Gastrocnemius medialis (tissue), 4 donors: ENCODE results near the gene RYR1. TPM values are rescaled to one million over a fixed set of nuclear protein-coding genes. Genes with fewer than 3 reads are reported as not detected.

Experiments
- ATAC-seq, 2 donors: fragments of 150-250 bp; one replicate each; pipeline ENCODE4 v1.9.1; 2016
- DNase-seq, 2 donors: peaks; one replicate each; pipeline ENCODE4 v3.0.0-alpha.2; 2019
- H3K27ac ChIP-seq, 4 donors: fragments of 200-600 bp; sonication (generic); 1 replicate in 1 of 4; 2 replicates in 3 of 4; pipeline ENCODE4 v1.5.1; 2016 to 2018; ENCODE audit warnings: mild to moderate bottlenecking in 2 of 4, moderate library complexity in 1 of 4
- H3K27me3 ChIP-seq, 3 donors: fragments of 200-600 bp; sonication (generic) in 2 of 3; 1 replicate in 1 of 3; 2 replicates in 2 of 3; pipeline versions ENCODE4 v1.5.1 to v1.6.0; 2016 to 2019; ENCODE audit warnings: mild to moderate bottlenecking in 1 of 3, moderate library complexity in 1 of 3
- H3K36me3 ChIP-seq, 2 donors: fragments of 200-600 bp; sonication (generic) in 1 of 2; one replicate each; pipeline ENCODE4 v1.5.1; 2017 to 2018
- H3K4me1 ChIP-seq, 2 donors: fragments of 200-600 bp; sonication (generic) in 1 of 2; one replicate each; pipeline ENCODE4 v1.5.1; 2016 to 2017; ENCODE audit warnings: mild to moderate bottlenecking in 2 of 2
- H3K4me3 ChIP-seq, 4 donors: fragments of 200-600 bp; sonication (generic) in 3 of 4; 1 replicate in 1 of 4; 2 replicates in 3 of 4; pipeline ENCODE4 v1.5.1; 2016 to 2019; ENCODE audit warnings: mild to moderate bottlenecking in 2 of 4
- H3K9me3 ChIP-seq, 3 donors: fragments of 200-600 bp; sonication (generic) in 2 of 3; 1 replicate in 1 of 3; 2 replicates in 2 of 3; pipeline ENCODE4 v1.5.1; 2016 to 2019
- CTCF ChIP-seq, 5 experiments: fragments of 450-650 bp in 3 of 5; fragments of 200-600 bp in 2 of 5; sonication (generic) in 2 of 5; IDR thresholded peaks in 4 of 5; conservative IDR thresholded peaks in 1 of 5; 1 replicate in 4 of 5; 2 replicates in 1 of 5; pipeline ENCODE4 v1.5.1; 2016 to 2019; ENCODE audit warnings: antibody characterized with exemption in 5 of 5, mild to moderate bottlenecking in 3 of 5, moderate library complexity in 3 of 5
- POLR2A ChIP-seq, 2 donors: fragments of 450-650 bp; IDR thresholded peaks; one replicate each; pipeline ENCODE4 v1.6.1; 2017; ENCODE audit warnings: antibody characterized with exemption in 2 of 2, mild to moderate bottlenecking in 2 of 2, moderate library complexity in 2 of 2
- in situ Hi-C, 4 donors: fragments of 200-750 bp; cut with MboI; loops; one replicate each; pipeline versions ENCODE4 v1.15.0 to v1.8.0; 2017; ENCODE audit warnings: low sequenced_read_pairs in 4 of 4
- intact Hi-C: fragments of 100-400 bp; cut with DNase I; formaldehyde crosslinking; loops from one replicate; pipeline ENCODE4 v1.15.1; 2023; ENCODE audit warnings: low total_unique reads
- total RNA-seq, 4 donors: library from RNA; depleted of rRNA; stranded (reverse); fragments of >200 nt; gene quantifications; one replicate each; pipeline versions ENCODE4 v1.1.0 to v1.2.3, GENCODE V29; 2016

Gene RYR1
- total RNA-seq, 4 donors from 2014 or later: 607 to 831 (median 724) TPM

GRCh38 chr19:38442736-38443135 is 9.2 kb downstream of the RYR1 start:
- DNase-seq (no peak), ATAC-seq (no peak)
- in situ Hi-C loops: no loop called here
- peak overlapping the region; percentile 98 to 100 (median 98) for H3K27ac ChIP-seq
- H3K36me3 ChIP-seq: peaks cover 0 to 56% of the 10 kb centered on the region in 2 donors
- intact Hi-C loops: no loop called here
- H3K27me3 ChIP-seq: no peaks in the 10 kb centered on the region
- peaks cover 22 to 26% of the 10 kb centered on the region in 2 donors for H3K4me1 ChIP-seq
- no peak for TF ChIP-seq CTCF (IDR thresholded peaks at IDR 0.05 in 4 of 5, conservative IDR thresholded peaks at IDR 0.05 in 1 of 5)
- TF ChIP-seq POLR2A (IDR thresholded peaks at IDR 0.05): no peak
- H3K9me3 ChIP-seq: no peaks in the 10 kb centered on the region
- no peak overlapping the region for H3K4me3 ChIP-seq

DNA sequence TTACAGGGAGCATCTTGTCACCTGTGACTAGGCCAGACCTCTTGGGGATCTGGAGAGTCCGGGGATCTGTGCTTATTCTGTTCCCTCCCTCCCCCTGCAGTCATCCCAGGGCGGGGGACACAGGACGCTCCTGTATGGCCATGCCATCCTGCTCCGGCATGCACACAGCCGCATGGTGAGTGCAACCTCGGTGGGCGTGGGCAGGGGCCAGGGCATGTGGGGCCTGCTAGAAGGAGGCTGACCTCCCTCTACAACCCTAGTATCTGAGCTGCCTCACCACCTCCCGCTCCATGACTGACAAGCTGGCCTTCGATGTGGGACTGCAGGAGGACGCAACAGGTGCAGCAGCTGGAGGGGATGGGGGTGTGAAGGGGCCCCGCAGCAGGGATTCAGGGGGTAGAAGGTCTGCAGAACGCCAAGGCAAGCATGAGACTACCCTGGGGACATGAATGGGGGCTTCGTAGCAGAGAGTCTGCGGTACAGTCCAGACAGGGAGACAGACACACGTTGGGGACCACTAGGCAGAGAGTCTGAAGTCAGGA is 10.0 kb downstream of the RYR1 start:
- H3K27me3 ChIP-seq: no peaks in the 10 kb centered on the region
- no peak for ATAC-seq
- peak overlapping the region; percentile 98 to 100 (median 98) for H3K27ac ChIP-seq
- H3K4me3 ChIP-seq: no peak overlapping the region
- peaks cover 0 to 64% of the 10 kb centered on the region in 2 donors for H3K36me3 ChIP-seq
- H3K4me1 ChIP-seq: peaks cover 21 to 23% of the 10 kb centered on the region in 2 donors
- TF ChIP-seq CTCF (IDR thresholded peaks at IDR 0.05 in 4 of 5, conservative IDR thresholded peaks at IDR 0.05 in 1 of 5) (no peak), POLR2A (IDR thresholded peaks at IDR 0.05) (no peak)
- DNase-seq: no peak
- intact Hi-C loops: no loop called here
- in situ Hi-C loops: no loop called here
- no peaks in the 10 kb centered on the region for H3K9me3 ChIP-seq

DNA sequence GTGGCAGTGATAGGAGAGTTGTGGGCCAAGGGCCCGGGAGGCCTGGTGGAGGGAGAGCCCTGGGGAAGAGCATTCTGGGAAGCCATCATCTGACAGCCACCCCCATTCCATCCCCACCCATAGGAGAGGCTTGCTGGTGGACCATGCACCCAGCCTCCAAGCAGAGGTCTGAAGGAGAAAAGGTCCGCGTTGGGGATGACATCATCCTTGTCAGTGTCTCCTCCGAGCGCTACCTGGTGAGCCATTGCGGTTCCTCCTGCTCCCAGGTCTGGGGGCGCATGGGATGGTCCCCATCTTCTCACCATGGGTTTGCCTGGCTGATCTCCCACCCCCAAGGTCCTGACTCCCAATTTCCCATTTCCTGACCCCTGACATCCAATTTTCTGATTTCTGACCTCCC is 10.5 kb downstream of the RYR1 start:
- DNase-seq: no peak
- Histone ChIP-seq H3K9me3 (no peaks in the 10 kb centered on the region), H3K27me3 (no peaks in the 10 kb centered on the region), H3K36me3 (peaks cover 0 to 69% of the 10 kb centered on the region in 2 donors), H3K4me1 (peaks cover 18 to 19% of the 10 kb centered on the region in 2 donors), H3K27ac (peak overlapping the region in 3 of 4 donors; percentile 98 to 100 (median 99)), H3K4me3 (no peak overlapping the region)
- ATAC-seq: no peak
- TF ChIP-seq POLR2A (IDR thresholded peaks at IDR 0.05) (no peak), CTCF (IDR thresholded peaks at IDR 0.05 in 4 of 5, conservative IDR thresholded peaks at IDR 0.05 in 1 of 5) (no peak)
- in situ Hi-C loops: no loop called here
- intact Hi-C loops: no loop called here

DNA sequence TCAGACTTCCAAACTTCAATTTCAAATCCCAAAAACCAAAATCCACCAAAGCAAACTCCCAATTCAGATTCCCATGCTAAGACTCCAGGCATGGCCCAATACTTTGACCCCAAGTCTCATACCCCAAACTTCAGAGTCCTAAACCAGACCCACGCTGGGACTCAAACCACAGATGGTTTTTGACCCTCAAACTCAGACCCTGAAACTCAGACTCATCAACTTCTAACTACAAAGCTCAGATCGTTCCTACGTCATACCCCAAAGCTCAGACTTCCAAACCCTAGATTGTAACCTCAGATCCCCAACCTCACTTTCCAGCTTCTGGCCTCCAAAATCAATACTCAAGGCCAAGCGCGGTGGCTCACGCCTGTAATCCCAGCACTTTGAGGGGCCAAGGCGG is 11.9 kb downstream of the RYR1 start:
- H3K9me3 ChIP-seq: no peaks in the 10 kb centered on the region
- TF ChIP-seq POLR2A (IDR thresholded peaks at IDR 0.05) (no peak), CTCF (IDR thresholded peaks at IDR 0.05 in 4 of 5, conservative IDR thresholded peaks at IDR 0.05 in 1 of 5) (no peak)
- no peak for ATAC-seq
- H3K4me3 ChIP-seq: no peak overlapping the region
- H3K4me1 ChIP-seq: peaks cover 4 to 7% of the 10 kb centered on the region in 2 donors
- intact Hi-C loops (no loop called here), in situ Hi-C loops (no loop called here)
- peak overlapping the region in 2 of 4 donors; percentile 81 to 99 for H3K27ac ChIP-seq
- H3K27me3 ChIP-seq: no peaks in the 10 kb centered on the region
- no peak for DNase-seq
- peaks cover 0 to 82% of the 10 kb centered on the region in 2 donors for H3K36me3 ChIP-seq

GRCh38 chr19:38448225-38448624 is 14.7 kb downstream of the RYR1 start:
- no peak overlapping the region for H3K4me3 ChIP-seq
- peaks cover 0 to 89% of the 10 kb centered on the region in 2 donors for H3K36me3 ChIP-seq
- intact Hi-C loops: no loop called here
- no peaks in the 10 kb centered on the region for H3K27me3 ChIP-seq
- peaks cover 4% of the 10 kb centered on the region in 2 donors for H3K4me1 ChIP-seq
- DNase-seq (no peak), ATAC-seq (no peak)
- no peak for TF ChIP-seq CTCF (IDR thresholded peaks at IDR 0.05 in 4 of 5, conservative IDR thresholded peaks at IDR 0.05 in 1 of 5)
- TF ChIP-seq POLR2A (IDR thresholded peaks at IDR 0.05): no peak
- in situ Hi-C loops: no loop called here
- H3K9me3 ChIP-seq: no peaks in the 10 kb centered on the region
- peak overlapping the region; percentile 69 to 83 (median 77) for H3K27ac ChIP-seq
